ENCODE results near the gene WNT7A. TPM values are rescaled to one million over a fixed set of nuclear protein-coding genes. Genes with fewer than 3 reads are reported as not detected.
"Not testable (repeated sequence)": the region's sequence is repeated elsewhere in the genome, so short reads cannot be mapped to it uniquely, and the experiment has no call there.

Gene WNT7A
- not detected for total RNA-seq

DNA sequence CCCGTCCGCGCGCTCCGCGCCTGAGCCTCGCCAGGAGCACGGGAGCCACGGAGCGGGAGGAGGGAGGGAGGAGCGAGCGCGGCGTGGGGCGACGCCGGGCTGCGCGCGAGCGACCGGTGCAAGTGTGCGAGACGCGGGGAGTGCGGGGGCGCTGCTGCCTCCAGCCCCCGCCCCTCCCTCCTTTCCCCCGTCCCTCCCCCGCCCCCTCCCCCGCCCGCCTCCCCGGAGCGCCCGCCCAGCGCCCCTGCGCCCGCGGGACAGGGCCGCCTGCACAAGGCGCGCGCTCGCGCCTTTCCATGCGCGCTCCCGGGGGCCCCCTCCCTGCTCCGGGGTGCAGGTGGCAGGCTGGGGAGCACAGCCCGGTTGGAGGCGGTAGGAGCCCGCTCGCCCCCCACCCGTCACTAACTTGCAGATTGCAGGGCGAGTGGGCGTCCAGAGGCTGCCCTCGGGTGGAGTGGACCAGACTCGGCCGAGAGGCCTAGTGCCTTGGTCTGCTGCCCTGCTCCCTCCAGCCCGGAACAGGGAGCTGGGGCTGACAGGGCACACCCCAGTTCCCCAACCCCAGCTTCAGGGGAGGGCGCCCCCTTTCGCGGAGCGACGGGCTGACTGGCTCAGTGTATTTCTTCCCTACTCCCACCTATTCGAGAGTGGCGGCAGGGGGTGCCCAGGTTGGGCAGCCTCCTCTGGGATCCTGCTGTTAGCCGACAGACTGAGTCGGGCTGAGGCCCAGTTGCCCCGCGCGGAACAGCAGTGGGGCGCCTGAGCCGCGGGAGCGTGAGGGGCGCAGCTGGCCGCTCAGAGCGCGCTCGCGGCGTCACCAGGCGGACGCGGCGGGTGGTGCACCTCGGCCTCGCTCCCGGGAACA is at the start of gene WNT7A:
TSS of gene WNT7A (minus strand) at position 126 of the 865 bp plus-strand sequence. CDS start 255 bp downstream, outside the sequence.
- peak within 1 kb of the TSS in 3 of 4 donors; percentile 36 to 41 (median 41) for H3K4me3 ChIP-seq
- no peak within 1 kb of the TSS for H3K27ac ChIP-seq
- H3K9me3 ChIP-seq, result no peaks in the 10 kb centered on the region
- H3K36me3 ChIP-seq, result no peaks in the 10 kb centered on the region
- H3K4me1 ChIP-seq, result peaks cover 0 to 33% (median 6%) of the 10 kb centered on the region in 4 donors
- H3K27me3 ChIP-seq, result peaks cover 0 to 34% of the 10 kb centered on the region in 2 donors
- peak in 4 of 6 experiments; percentile 22 to 43 (median 36) for TF ChIP-seq CTCF (IDR thresholded peaks at IDR 0.05)
- TF ChIP-seq POLR2A (IDR thresholded peaks at IDR 0.05), result no peak
- DNase-seq, result no peak

DNA sequence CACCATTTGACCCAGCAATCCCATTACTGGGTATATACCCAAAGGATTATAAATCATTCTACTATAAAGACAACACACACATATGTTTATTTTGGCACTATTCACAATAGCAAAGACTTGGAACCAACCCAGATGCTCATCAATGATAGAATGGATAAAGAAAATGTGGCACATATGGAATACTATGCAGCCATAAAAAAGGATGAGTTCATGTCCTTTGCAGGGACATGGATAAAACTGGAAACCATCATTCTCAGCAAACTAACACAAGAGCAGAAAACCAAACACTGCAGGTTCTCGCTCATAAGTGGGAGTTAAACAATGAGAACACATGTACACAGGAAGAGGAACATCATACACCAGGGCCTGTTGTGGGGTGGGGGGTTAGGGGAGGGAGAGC is 48.9 kb upstream of the WNT7A start:
- DNase-seq, H3K36me3 ChIP-seq, H3K27me3 ChIP-seq, H3K4me3 ChIP-seq, H3K4me1 ChIP-seq, H3K27ac ChIP-seq: not testable (repeated sequence)
- H3K9me3 ChIP-seq, result peaks cover 0 to 18% (median 0%) of the 10 kb centered on the region in 4 donors

DNA sequence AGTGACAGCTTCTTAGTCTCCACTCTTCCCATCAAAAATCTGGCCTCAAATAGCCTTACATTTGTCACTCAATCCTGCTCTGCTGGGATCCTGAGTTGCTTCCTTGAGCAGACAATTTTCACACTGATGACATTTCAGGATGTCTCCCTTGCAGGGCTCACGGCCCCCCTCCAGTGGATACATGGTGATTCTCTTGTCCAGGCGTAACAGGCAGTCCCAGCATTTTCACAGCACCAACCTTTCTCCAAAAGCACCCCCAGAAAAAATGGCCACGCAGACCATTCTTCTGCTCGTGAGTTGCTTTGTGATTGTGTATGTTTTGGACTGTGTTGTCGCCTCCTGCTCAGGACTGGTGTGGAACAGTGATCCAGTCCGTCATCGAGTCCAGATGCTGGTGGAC is 47.4 kb upstream of the WNT7A start:
- Histone ChIP-seq H3K27me3 (no peaks in the 10 kb centered on the region), H3K4me3 (no peak overlapping the region), H3K36me3 (no peaks in the 10 kb centered on the region), H3K27ac (no peak overlapping the region), H3K4me1 (no peaks in the 10 kb centered on the region), H3K9me3 (peaks cover 0 to 12% (median 0%) of the 10 kb centered on the region in 4 donors)
- no peak for DNase-seq
- TF ChIP-seq CTCF (IDR thresholded peaks at IDR 0.05) (no peak), POLR2A (IDR thresholded peaks at IDR 0.05) (no peak)

GRCh38 chr3:13916375-13916774 is 36.5 kb upstream of the WNT7A start:
- Histone ChIP-seq H3K4me1 (no peaks in the 10 kb centered on the region), H3K36me3 (no peaks in the 10 kb centered on the region), H3K4me3 (no peak overlapping the region), H3K27ac (no peak overlapping the region), H3K27me3 (no peaks in the 10 kb centered on the region), H3K9me3 (peaks cover 0 to 3% (median 0%) of the 10 kb centered on the region in 4 donors)
- no peak for DNase-seq
- TF ChIP-seq CTCF (IDR thresholded peaks at IDR 0.05) (no peak), POLR2A (IDR thresholded peaks at IDR 0.05) (no peak)

GRCh38 chr3:13902648-13903238 is 22.9 kb upstream of the WNT7A start:
- TF ChIP-seq POLR2A (IDR thresholded peaks at IDR 0.05), result no peak
- TF ChIP-seq CTCF (IDR thresholded peaks at IDR 0.05), result no peak

More at GRCh38 chr3:13902648-13903238, 22.9 kb upstream of the WNT7A start:
- Histone ChIP-seq H3K27me3 (no peaks in the 10 kb centered on the region), H3K9me3 (peaks cover 0 to 70% (median 17%) of the 10 kb centered on the region in 4 donors), H3K27ac (no peak overlapping the region), H3K36me3 (no peaks in the 10 kb centered on the region), H3K4me3 (no peak overlapping the region), H3K4me1 (no peaks in the 10 kb centered on the region)
- DNase-seq, result no peak
